Gastrocnemius medialis (tissue), 4 donors: ENCODE measurements around the gene ANKRD40.
A peak's percentile ranks its signal among the peaks of the same experiment; 100 is the strongest.

Experiments
- CTCF ChIP-seq, 5 experiments: fragments of 450-650 bp in 3 of 5; fragments of 200-600 bp in 2 of 5; sonication (generic) in 2 of 5; IDR thresholded peaks in 4 of 5; conservative IDR thresholded peaks in 1 of 5; 1 replicate in 4 of 5; 2 replicates in 1 of 5; pipeline ENCODE4 v1.5.1; 2016 to 2019; ENCODE audit warnings: antibody characterized with exemption in 5 of 5, mild to moderate bottlenecking in 3 of 5, moderate library complexity in 3 of 5
- POLR2A ChIP-seq, 2 donors: fragments of 450-650 bp; IDR thresholded peaks; one replicate each; pipeline ENCODE4 v1.6.1; 2017; ENCODE audit warnings: antibody characterized with exemption in 2 of 2, mild to moderate bottlenecking in 2 of 2, moderate library complexity in 2 of 2

GRCh38 chr17:50708050-50709000 is 611 bp upstream of the ANKRD40 start:
- no peak for TF ChIP-seq CTCF (IDR thresholded peaks at IDR 0.05 in 4 of 5, conservative IDR thresholded peaks at IDR 0.05 in 1 of 5)
- TF ChIP-seq POLR2A (IDR thresholded peaks at IDR 0.05) = peak in 1 of 2 donors; percentile 46
